Esophagus muscularis mucosa (tissue), 4 donors: Measurements from ENCODE around the gene DIAPH1. TPM values are rescaled to one million over a fixed set of nuclear protein-coding genes. Genes with fewer than 3 reads are reported as not detected.
A peak's percentile ranks its signal among the peaks of the same experiment; 100 is the strongest.

Experiments
- DNase-seq: peaks from one replicate; pipeline ENCODE4 v3.0.0-alpha.2; 2017; ENCODE audit errors: extremely low spot score
- H3K27ac ChIP-seq, 4 donors: fragments of 200-600 bp; sonication (generic); replicated peaks in 1 of 4; 1 replicate in 3 of 4; 2 replicates in 1 of 4; pipeline ENCODE4 v1.5.1; 2016 to 2019; ENCODE audit warnings: mild to moderate bottlenecking in 1 of 4
- H3K27me3 ChIP-seq, 4 donors: fragments of 200-600 bp; sonication (generic); one replicate each; pipeline versions ENCODE4 v1.5.1 to v1.6.0; 2016 to 2019
- H3K36me3 ChIP-seq, 4 donors: fragments of 200-600 bp; sonication (generic); one replicate each; pipeline ENCODE4 v1.5.1; 2016 to 2019
- H3K4me1 ChIP-seq, 4 donors: fragments of 200-600 bp; sonication (generic); one replicate each; pipeline ENCODE4 v1.5.1; 2016 to 2019
- H3K4me3 ChIP-seq, 4 donors: fragments of 200-600 bp; sonication (generic); 1 replicate in 2 of 4; 2 replicates in 2 of 4; pipeline ENCODE4 v1.5.1; 2016 to 2019; ENCODE audit warnings: mild to moderate bottlenecking in 4 of 4, moderate library complexity in 1 of 4
- H3K9me3 ChIP-seq, 4 donors: fragments of 200-600 bp; sonication (generic); 1 replicate in 3 of 4; 2 replicates in 1 of 4; pipeline ENCODE4 v1.5.1; 2016 to 2019
- EP300 ChIP-seq: sonication (generic); formaldehyde crosslinking; IDR thresholded peaks from one replicate; pipeline ENCODE4 v1.6.1; 2017; ENCODE audit warnings: antibody characterized with exemption
- POLR2A ChIP-seq: fragments of 450-650 bp; IDR thresholded peaks from one replicate; pipeline ENCODE4 v1.6.1; 2017; ENCODE audit warnings: antibody characterized with exemption, moderate library complexity, mild to moderate bottlenecking, low read depth
- POLR2AphosphoS5 ChIP-seq, 2 donors: sonication (generic); formaldehyde crosslinking; IDR thresholded peaks; one replicate each; pipeline ENCODE4 v1.6.1; 2017; ENCODE audit warnings: antibody characterized with exemption in 2 of 2
- WGBS: methylation state at CpG from one replicate; pipeline ENCODE4 v1.1.5; 2018; 5-methylcytosine and 5-hydroxymethylcytosine counted together
- intact Hi-C: fragments of 100-400 bp; cut with DNase I; formaldehyde crosslinking; loops from one replicate; pipeline ENCODE4 v1.15.1; 2023
- total RNA-seq, 4 donors: library from RNA; depleted of rRNA; stranded (reverse); fragments of >200 nt; gene quantifications; one replicate each; pipeline versions ENCODE4 v1.1.0 to v1.2.1, GENCODE V29; 2016
- TF ChIP-seq, protein P1 (sequence below), 3 experiments: fragments of 200-600 bp in 2 of 3; fragments of 450-650 bp in 1 of 3; sonication (generic) in 2 of 3; IDR thresholded peaks; one replicate each; pipeline ENCODE4 v1.5.1; 2017 to 2019; ENCODE audit warnings: antibody characterized with exemption in 3 of 3, mild to moderate bottlenecking in 2 of 3, moderate library complexity in 1 of 3

DIAPH1 gene
- total RNA-seq, 4 donors from 2014 or later: 34.1 to 53.0 (median 45.9) TPM

DNA sequence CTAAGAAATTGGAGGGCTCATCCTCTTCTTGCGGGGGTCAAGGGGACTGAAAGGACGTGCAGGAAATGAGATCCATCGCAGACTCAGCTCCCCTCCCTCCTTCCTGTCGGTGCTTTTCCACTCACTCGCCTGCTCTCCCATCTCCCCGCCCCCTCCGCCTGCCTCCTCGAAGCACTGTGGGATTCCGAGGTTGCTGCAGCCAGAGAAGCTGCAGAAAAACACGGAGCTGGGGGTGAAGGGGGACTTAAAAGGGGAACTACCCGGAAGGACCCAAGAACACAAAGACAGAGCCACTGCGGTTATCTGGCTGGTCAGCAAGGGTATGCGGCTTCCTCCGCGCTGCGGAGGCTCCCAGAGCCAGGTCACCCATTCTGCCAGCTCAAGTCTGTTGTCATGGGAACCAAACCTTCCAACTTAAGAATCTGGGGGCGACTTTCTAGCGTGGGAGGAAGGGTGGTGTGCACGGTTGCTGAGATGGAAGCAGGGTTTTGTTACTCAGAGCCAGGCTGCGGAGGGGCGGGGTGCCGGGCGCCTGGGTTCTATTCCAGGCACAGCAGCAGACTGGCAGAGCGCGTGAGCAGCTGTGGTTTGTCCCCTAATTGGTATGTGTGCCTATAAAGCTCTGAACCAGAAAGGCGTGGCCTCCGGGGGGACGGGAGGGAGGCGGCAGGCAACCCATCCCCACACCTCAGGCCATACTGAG, 105.0 kb downstream of the DIAPH1 start:
- H3K4me1 ChIP-seq: peaks cover 55 to 73% (median 61%) of the 10 kb centered on the region in 4 donors
- no peaks in the 10 kb centered on the region for H3K27me3 ChIP-seq
- no peaks in the 10 kb centered on the region for H3K9me3 ChIP-seq
- peak; percentile 67 to 69 for TF ChIP-seq POLR2AphosphoS5 (IDR thresholded peaks at IDR 0.05)
- TF ChIP-seq, protein P1, sequence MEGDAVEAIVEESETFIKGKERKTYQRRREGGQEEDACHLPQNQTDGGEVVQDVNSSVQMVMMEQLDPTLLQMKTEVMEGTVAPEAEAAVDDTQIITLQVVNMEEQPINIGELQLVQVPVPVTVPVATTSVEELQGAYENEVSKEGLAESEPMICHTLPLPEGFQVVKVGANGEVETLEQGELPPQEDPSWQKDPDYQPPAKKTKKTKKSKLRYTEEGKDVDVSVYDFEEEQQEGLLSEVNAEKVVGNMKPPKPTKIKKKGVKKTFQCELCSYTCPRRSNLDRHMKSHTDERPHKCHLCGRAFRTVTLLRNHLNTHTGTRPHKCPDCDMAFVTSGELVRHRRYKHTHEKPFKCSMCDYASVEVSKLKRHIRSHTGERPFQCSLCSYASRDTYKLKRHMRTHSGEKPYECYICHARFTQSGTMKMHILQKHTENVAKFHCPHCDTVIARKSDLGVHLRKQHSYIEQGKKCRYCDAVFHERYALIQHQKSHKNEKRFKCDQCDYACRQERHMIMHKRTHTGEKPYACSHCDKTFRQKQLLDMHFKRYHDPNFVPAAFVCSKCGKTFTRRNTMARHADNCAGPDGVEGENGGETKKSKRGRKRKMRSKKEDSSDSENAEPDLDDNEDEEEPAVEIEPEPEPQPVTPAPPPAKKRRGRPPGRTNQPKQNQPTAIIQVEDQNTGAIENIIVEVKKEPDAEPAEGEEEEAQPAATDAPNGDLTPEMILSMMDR (IDR thresholded peaks at IDR 0.05): no peak
- whole genome bisulfite sequencing: 6% methylated on average over 18 of the region's 29 CpGs
- H3K4me3 ChIP-seq: peak overlapping the region; percentile 65 to 71 (median 66)
- H3K36me3 ChIP-seq: peaks cover 0 to 61% (median 34%) of the 10 kb centered on the region in 4 donors
- H3K27ac ChIP-seq: peak overlapping the region; percentile 91 to 97 (median 94)
- no peak for DNase-seq
- intact Hi-C loops: loop anchor here (2.0 kb wide), 1 partner anchor 37 kb away; no protein-coding TSS in a partner anchor

DNA sequence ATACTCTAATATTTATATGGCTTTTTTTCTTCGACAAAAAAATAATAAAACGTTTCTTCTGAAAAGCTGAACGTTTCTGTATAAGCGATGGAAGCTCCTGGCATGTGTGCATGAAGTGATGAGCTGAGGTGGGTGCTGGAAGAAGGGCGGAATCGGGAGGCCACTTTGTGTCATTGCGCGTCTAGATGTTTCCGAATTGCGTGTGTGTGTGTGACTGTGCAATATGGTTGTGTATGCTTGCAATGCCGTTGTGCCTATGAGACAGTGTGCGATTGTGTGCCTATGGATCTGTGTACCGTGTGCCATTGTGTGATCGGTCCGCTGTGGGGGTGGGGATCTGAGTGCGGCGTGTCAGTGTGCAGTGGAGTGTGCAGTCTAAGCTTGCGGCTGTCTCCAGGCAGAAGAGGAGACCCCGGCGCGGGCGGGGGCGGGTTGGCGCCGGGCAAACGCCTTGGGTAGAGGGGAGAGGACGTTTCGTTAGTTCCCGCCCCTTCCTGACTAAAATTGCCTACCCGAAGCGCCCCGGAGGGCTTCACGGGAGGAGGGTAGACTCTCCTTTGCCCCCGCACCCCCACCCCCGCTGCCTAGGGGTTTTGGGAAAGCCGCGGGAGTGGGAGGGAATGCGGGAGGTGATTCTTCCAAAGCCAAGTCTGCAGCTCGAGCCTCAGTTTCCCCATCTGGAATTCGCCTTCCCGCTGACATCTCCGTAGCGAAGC, 105.7 kb downstream of the DIAPH1 start:
- WGBS: 8% methylated on average over 23 of the region's 43 CpGs
- Histone ChIP-seq H3K9me3 (no peaks in the 10 kb centered on the region), H3K27me3 (no peaks in the 10 kb centered on the region), H3K4me1 (peaks cover 62 to 74% (median 67%) of the 10 kb centered on the region in 4 donors), H3K27ac (peak overlapping the region; percentile 91 to 97 (median 94)), H3K36me3 (peaks cover 0 to 56% (median 32%) of the 10 kb centered on the region in 4 donors), H3K4me3 (peak overlapping the region; percentile 65 to 71 (median 66))
- DNase-seq: no peak
- intact Hi-C loops: no loop called here
- TF ChIP-seq POLR2AphosphoS5 (IDR thresholded peaks at IDR 0.05): no peak
- no peak for TF ChIP-seq EP300
- no peak for TF ChIP-seq POLR2A
- TF ChIP-seq, protein P1 (IDR thresholded peaks at IDR 0.05): no peak

DNA sequence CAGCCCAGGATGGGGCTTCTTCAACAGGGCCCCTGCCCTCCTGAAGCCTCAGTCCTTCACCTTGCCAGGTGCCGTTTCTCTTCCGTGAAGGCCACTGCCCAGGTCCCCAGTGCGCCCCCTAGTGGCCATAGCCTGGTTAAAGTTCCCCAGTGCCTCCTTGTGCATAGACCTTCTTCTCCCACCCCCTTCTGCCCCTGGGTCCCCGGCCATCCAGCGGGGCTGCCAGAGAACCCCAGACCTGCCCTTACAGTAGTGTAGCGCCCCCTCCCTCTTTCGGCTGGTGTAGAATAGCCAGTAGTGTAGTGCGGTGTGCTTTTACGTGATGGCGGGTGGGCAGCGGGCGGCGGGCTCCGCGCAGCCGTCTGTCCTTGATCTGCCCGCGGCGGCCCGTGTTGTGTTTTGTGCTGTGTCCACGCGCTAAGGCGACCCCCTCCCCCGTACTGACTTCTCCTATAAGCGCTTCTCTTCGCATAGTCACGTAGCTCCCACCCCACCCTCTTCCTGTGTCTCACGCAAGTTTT, 106.3 kb downstream of the DIAPH1 start:
- WGBS: 13% methylated on average over 28 of the region's 28 CpGs
- H3K4me1 ChIP-seq: peaks cover 68 to 80% (median 73%) of the 10 kb centered on the region in 4 donors
- intact Hi-C loops: no loop called here

DNA sequence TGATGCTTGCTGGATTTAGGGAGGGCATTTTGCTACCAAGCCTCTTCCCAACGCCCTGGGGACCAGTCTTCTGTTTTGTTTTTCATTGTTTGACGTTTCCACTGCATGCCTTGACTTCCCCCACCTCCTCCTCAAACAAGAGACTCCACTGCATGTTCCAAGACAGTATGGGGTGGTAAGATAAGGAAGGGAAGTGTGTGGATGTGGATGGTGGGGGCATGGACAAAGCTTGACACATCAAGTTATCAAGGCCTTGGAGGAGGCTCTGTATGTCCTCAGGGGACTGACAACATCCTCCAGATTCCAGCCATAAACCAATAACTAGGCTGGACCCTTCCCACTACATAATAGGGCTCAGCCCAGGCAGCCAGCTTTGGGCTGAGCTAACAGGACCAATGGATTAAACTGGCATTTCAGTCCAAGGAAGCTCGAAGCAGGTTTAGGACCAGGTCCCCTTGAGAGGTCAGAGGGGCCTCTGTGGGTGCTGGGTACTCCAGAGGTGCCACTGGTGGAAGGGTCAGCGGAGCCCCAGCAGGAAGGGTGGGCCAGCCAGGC, 107.0 kb downstream of the DIAPH1 start:
- no peaks in the 10 kb centered on the region for H3K27me3 ChIP-seq
- intact Hi-C loops: no loop called here
- no peak for TF ChIP-seq EP300
- no peak for TF ChIP-seq POLR2A
- TF ChIP-seq, protein P1 (IDR thresholded peaks at IDR 0.05): no peak
- no peak for TF ChIP-seq POLR2AphosphoS5 (IDR thresholded peaks at IDR 0.05)
- H3K27ac ChIP-seq: peak overlapping the region; percentile 91 to 97 (median 94)
- peaks cover 74 to 86% (median 79%) of the 10 kb centered on the region in 4 donors for H3K4me1 ChIP-seq
- 50% methylated on average over 3 of the region's 4 CpGs for WGBS
- H3K4me3 ChIP-seq: peak overlapping the region in 3 of 4 donors; percentile 65 to 66 (median 66)
- DNase-seq: no peak
- no peaks in the 10 kb centered on the region for H3K9me3 ChIP-seq
- H3K36me3 ChIP-seq: peaks cover 0 to 47% (median 28%) of the 10 kb centered on the region in 4 donors

More for the DNA sequence above, 106.3 kb downstream of the DIAPH1 start:
- no peaks in the 10 kb centered on the region for H3K27me3 ChIP-seq
- peak overlapping the region; percentile 91 to 97 (median 94) for H3K27ac ChIP-seq
- no peak for TF ChIP-seq EP300
- TF ChIP-seq, protein P1 (IDR thresholded peaks at IDR 0.05): peak; percentile 80 to 86 (median 82)
- TF ChIP-seq POLR2AphosphoS5 (IDR thresholded peaks at IDR 0.05): peak in 1 of 2 donors; percentile 51
- no peak for DNase-seq
- H3K9me3 ChIP-seq: no peaks in the 10 kb centered on the region
- H3K4me3 ChIP-seq: peak overlapping the region; percentile 65 to 71 (median 66)
- peaks cover 0 to 51% (median 29%) of the 10 kb centered on the region in 4 donors for H3K36me3 ChIP-seq
